CD4-positive, alpha-beta memory T cell (primary cell): ENCODE results near the gene VRK2. TPM values are rescaled to one million over a fixed set of nuclear protein-coding genes. Genes with fewer than 3 reads are reported as not detected.

Source experiments
- CTCF ChIA-PET: fragments of 350-600 bp; sonication (Branson Sonifier 250); formaldehyde crosslinking; loops from one replicate; lab custom pipeline; 2021; ENCODE audit warnings: inconsistent platforms; ENCODE audit not compliant: partially characterized antibody; lab: Charles Lee
- POLR2A ChIA-PET: fragments of 350-600 bp; sonication (Branson Sonifier 250); formaldehyde crosslinking; loops from one replicate; lab custom pipeline; 2021; ENCODE audit not compliant: partially characterized antibody; lab: Charles Lee
- DNase-seq, 5 donors: peaks; one replicate each; pipeline versions ENCODE4 v3.0.0 to v3.0.0-alpha.2; 2020 to 2022; ENCODE audit warnings: mixed read lengths in 1 of 5
- H3K27ac ChIP-seq: one replicate; pipeline ENCODE4 v1.7.0; 2013; ENCODE audit warnings: low read depth, low read length
- H3K27me3 ChIP-seq: 2 replicates; pipeline ENCODE4 v1.7.0; 2013; ENCODE audit warnings: mild to moderate bottlenecking, low read length, moderate library complexity; ENCODE audit not compliant: insufficient read depth
- H3K36me3 ChIP-seq: 2 replicates; pipeline ENCODE4 v1.7.0; 2013; ENCODE audit warnings: mild to moderate bottlenecking, low read length, moderate library complexity; ENCODE audit not compliant: insufficient read depth
- H3K4me1 ChIP-seq: 2 replicates; pipeline ENCODE4 v1.7.0; 2013; ENCODE audit warnings: mild to moderate bottlenecking, low read length, moderate library complexity; ENCODE audit not compliant: insufficient read depth
- H3K4me3 ChIP-seq, 2 donors: one replicate each; pipeline ENCODE4 v1.7.0; 2013; ENCODE audit warnings: low read length in 2 of 2, mild to moderate bottlenecking in 1 of 2
- H3K9me3 ChIP-seq, 2 donors: one replicate each; pipeline ENCODE4 v1.7.0; 2013; ENCODE audit warnings: low read length in 2 of 2, control low read depth in 1 of 2; ENCODE audit not compliant: control insufficient read depth in 1 of 2
- H3K27ac Mint-ChIP-seq, 7 donors: one replicate each; pipeline ENCODE4 v1.8.0; 2020 to 2021; ENCODE audit warnings: mixed read lengths in 7 of 7, mild to moderate bottlenecking in 6 of 7, inconsistent platforms in 3 of 7, moderate library complexity in 3 of 7
- H3K27me3 Mint-ChIP-seq, 2 donors: one replicate each; pipeline ENCODE4 v1.8.0; 2020 to 2021; ENCODE audit warnings: mixed read lengths in 2 of 2
- H3K36me3 Mint-ChIP-seq, 2 donors: one replicate each; pipeline ENCODE4 v1.8.0; 2020 to 2021; ENCODE audit warnings: mixed read lengths in 2 of 2, inconsistent platforms in 1 of 2, mild to moderate bottlenecking in 1 of 2
- H3K4me1 Mint-ChIP-seq, 4 donors: one replicate each; pipeline ENCODE4 v1.8.0; 2020 to 2021; ENCODE audit warnings: mixed read lengths in 4 of 4, mild to moderate bottlenecking in 1 of 4
- H3K4me3 Mint-ChIP-seq, 8 donors: one replicate each; pipeline ENCODE4 v1.8.0; 2020 to 2021; ENCODE audit warnings: mixed read lengths in 8 of 8, mild to moderate bottlenecking in 7 of 8, moderate library complexity in 6 of 8, inconsistent platforms in 3 of 8
- H3K9me3 Mint-ChIP-seq, 8 donors: one replicate each; pipeline ENCODE4 v1.8.0; 2020 to 2021; ENCODE audit warnings: mixed read lengths in 8 of 8, mild to moderate bottlenecking in 5 of 8, inconsistent platforms in 3 of 8, moderate library complexity in 1 of 8
- intact Hi-C: fragments of 100-400 bp; cut with micrococcal nuclease; formaldehyde crosslinking; loops from one replicate; pipeline ENCODE4 v1.15.1; 2023
- polyA plus RNA-seq, 2 donors: library from polyadenylated mRNA; unstranded; fragments of 300-500 nt; fragmentation: Illumina TruSeq; gene quantifications; one replicate each; pipeline ENCODE4 v1.2.3, GENCODE V29; 2021
- total RNA-seq, 2 experiments: library from RNA; stranded (reverse); gene quantifications; one replicate each; pipeline ENCODE4 v1.2.3, GENCODE V29; 2021

VRK2 gene
- total and polyA plus RNA-seq, 4 experiments from 2014 or later, result 15.5 to 21.4 (median 18.7) TPM

- intact Hi-C loops, result no loop called here
- Mint-ChIP-seq H3K36me3 (no peaks in the 10 kb centered on the region), H3K4me3 (no peak overlapping the region), H3K9me3 (no peaks in the 10 kb centered on the region), H3K4me1 (peaks cover 10 to 18% (median 13%) of the 10 kb centered on the region in 4 donors), H3K27me3 (peaks cover 0 to 2% of the 10 kb centered on the region in 2 donors), H3K27ac (no peak overlapping the region)
- DNase-seq, result no peak
- no peaks in the 10 kb centered on the region for H3K27me3 ChIP-seq
- no peak overlapping the region for H3K4me3 ChIP-seq
- H3K9me3 ChIP-seq, result no peaks in the 10 kb centered on the region
- no peaks in the 10 kb centered on the region for H3K36me3 ChIP-seq
- CTCF ChIA-PET, result no interaction called here
- POLR2A ChIA-PET, result no interaction called here
- no peak overlapping the region for H3K27ac ChIP-seq
- peaks cover 12% of the 10 kb centered on the region for H3K4me1 ChIP-seq
Observed at GRCh38 chr2:58027029-58027428, 19.6 kb upstream of the VRK2 start.

- H3K36me3 ChIP-seq, result no peaks in the 10 kb centered on the region
- no peak overlapping the region for H3K27ac ChIP-seq
- no peaks in the 10 kb centered on the region for H3K9me3 Mint-ChIP-seq
- no peaks in the 10 kb centered on the region for H3K9me3 ChIP-seq
- H3K27ac Mint-ChIP-seq, result no peak overlapping the region
- H3K27me3 ChIP-seq, result no peaks in the 10 kb centered on the region
- no peak for DNase-seq
- no peak overlapping the region for H3K4me3 Mint-ChIP-seq
- H3K4me1 Mint-ChIP-seq, result no peaks in the 10 kb centered on the region
- peaks cover 0 to 6% of the 10 kb centered on the region in 2 donors for H3K36me3 Mint-ChIP-seq
- no peaks in the 10 kb centered on the region for H3K27me3 Mint-ChIP-seq
- H3K4me3 ChIP-seq, result no peak overlapping the region
- H3K4me1 ChIP-seq, result no peaks in the 10 kb centered on the region
- POLR2A ChIA-PET, result no interaction called here
- intact Hi-C loops, result no loop called here
- CTCF ChIA-PET, result no interaction called here
Observed at GRCh38 chr2:58030771-58031170, 15.8 kb upstream of the VRK2 start.

- ChIA-PET CTCF (no interaction called here), POLR2A (interaction anchor here (1.1 kb wide), 1 partner anchor 14 kb away, joined by 3 read pairs; the partner anchor contains the start of gene VRK2)
- Histone ChIP-seq H3K4me3 (no peak overlapping the region), H3K36me3 (no peaks in the 10 kb centered on the region), H3K27ac (no peak overlapping the region), H3K4me1 (no peaks in the 10 kb centered on the region), H3K27me3 (no peaks in the 10 kb centered on the region), H3K9me3 (no peaks in the 10 kb centered on the region)
- H3K4me1 Mint-ChIP-seq, result no peaks in the 10 kb centered on the region
- no peak for DNase-seq
- H3K36me3 Mint-ChIP-seq, result peaks cover 0 to 6% of the 10 kb centered on the region in 2 donors
- H3K9me3 Mint-ChIP-seq, result no peaks in the 10 kb centered on the region
- H3K27me3 Mint-ChIP-seq, result no peaks in the 10 kb centered on the region
- intact Hi-C loops, result no loop called here
- H3K27ac Mint-ChIP-seq, result no peak overlapping the region
- H3K4me3 Mint-ChIP-seq, result no peak overlapping the region
Observed at GRCh38 chr2:58032016-58032763, 14.4 kb upstream of the VRK2 start.

GRCh38 chr2:58032764-58033080 is 13.9 kb upstream of the VRK2 start:
- intact Hi-C loops, result no loop called here
- no peak for DNase-seq
- Histone ChIP-seq H3K36me3 (no peaks in the 10 kb centered on the region), H3K4me1 (no peaks in the 10 kb centered on the region), H3K27me3 (no peaks in the 10 kb centered on the region), H3K9me3 (no peaks in the 10 kb centered on the region), H3K4me3 (no peak overlapping the region), H3K27ac (no peak overlapping the region)
- no peak overlapping the region for H3K27ac Mint-ChIP-seq
- POLR2A ChIA-PET, result interaction anchor here (1.1 kb wide), 1 partner anchor 13 kb away, joined by 3 read pairs; the partner anchor contains the start of gene VRK2
- no peak overlapping the region for H3K4me3 Mint-ChIP-seq
- no peaks in the 10 kb centered on the region for H3K9me3 Mint-ChIP-seq
- peaks cover 0 to 6% of the 10 kb centered on the region in 2 donors for H3K36me3 Mint-ChIP-seq
- no peaks in the 10 kb centered on the region for H3K27me3 Mint-ChIP-seq
- CTCF ChIA-PET, result no interaction called here
- no peaks in the 10 kb centered on the region for H3K4me1 Mint-ChIP-seq

GRCh38 chr2:58033530-58033929 is 13.1 kb upstream of the VRK2 start:
- H3K9me3 Mint-ChIP-seq, result peaks cover 0 to 4% (median under 1%) of the 10 kb centered on the region in 8 donors
- no peak overlapping the region for H3K27ac Mint-ChIP-seq
- Histone ChIP-seq H3K4me1 (no peaks in the 10 kb centered on the region), H3K4me3 (no peak overlapping the region), H3K9me3 (no peaks in the 10 kb centered on the region), H3K27ac (no peak overlapping the region), H3K27me3 (no peaks in the 10 kb centered on the region), H3K36me3 (no peaks in the 10 kb centered on the region)
- CTCF ChIA-PET, result no interaction called here
- DNase-seq, result no peak
- H3K27me3 Mint-ChIP-seq, result no peaks in the 10 kb centered on the region
- intact Hi-C loops, result no loop called here
- peaks cover 3 to 13% of the 10 kb centered on the region in 2 donors for H3K36me3 Mint-ChIP-seq
- H3K4me3 Mint-ChIP-seq, result no peak overlapping the region
- POLR2A ChIA-PET, result interaction anchor here (1.1 kb wide), 1 partner anchor 13 kb away, joined by 3 read pairs; the partner anchor contains the start of gene VRK2
- H3K4me1 Mint-ChIP-seq, result no peaks in the 10 kb centered on the region

GRCh38 chr2:58035352-58035751 is 11.3 kb upstream of the VRK2 start:
- ChIA-PET POLR2A (no interaction called here), CTCF (no interaction called here)
- Mint-ChIP-seq H3K4me1 (peaks cover 0 to 1% (median 0%) of the 10 kb centered on the region in 4 donors), H3K9me3 (peaks cover 0 to 5% (median 2%) of the 10 kb centered on the region in 8 donors), H3K36me3 (peaks cover 3 to 20% of the 10 kb centered on the region in 2 donors), H3K27me3 (peaks cover 0 to 1% of the 10 kb centered on the region in 2 donors), H3K4me3 (no peak overlapping the region), H3K27ac (no peak overlapping the region)
- intact Hi-C loops, result no loop called here
- DNase-seq, result no peak
- Histone ChIP-seq H3K36me3 (no peaks in the 10 kb centered on the region), H3K4me3 (no peak overlapping the region), H3K9me3 (no peaks in the 10 kb centered on the region), H3K27ac (no peak overlapping the region), H3K27me3 (no peaks in the 10 kb centered on the region), H3K4me1 (no peaks in the 10 kb centered on the region)

- no peak for DNase-seq
- no peaks in the 10 kb centered on the region for H3K27me3 ChIP-seq
- Mint-ChIP-seq H3K27me3 (peaks cover 0 to 1% of the 10 kb centered on the region in 2 donors), H3K4me3 (no peak overlapping the region), H3K27ac (no peak overlapping the region), H3K36me3 (peaks cover 3 to 15% of the 10 kb centered on the region in 2 donors), H3K4me1 (peaks cover 4 to 7% (median 5%) of the 10 kb centered on the region in 4 donors), H3K9me3 (peaks cover 0 to 5% (median 2%) of the 10 kb centered on the region in 8 donors)
- H3K4me3 ChIP-seq, result no peak overlapping the region
- H3K27ac ChIP-seq, result no peak overlapping the region
- no peaks in the 10 kb centered on the region for H3K4me1 ChIP-seq
- H3K9me3 ChIP-seq, result no peaks in the 10 kb centered on the region
- POLR2A ChIA-PET, result no interaction called here
- no peaks in the 10 kb centered on the region for H3K36me3 ChIP-seq
- intact Hi-C loops, result no loop called here
- CTCF ChIA-PET, result no interaction called here
Observed at GRCh38 chr2:58039170-58039611, 7.4 kb upstream of the VRK2 start.
